Breast epithelium (tissue), 3 donors: ENCODE results near the gene CATSPERB.

Experiments
- CTCF ChIP-seq, 3 donors: fragments of 450-650 bp; IDR thresholded peaks; one replicate each; pipeline ENCODE4 v1.5.1; 2016 to 2017; ENCODE audit warnings: antibody characterized with exemption in 3 of 3, mild to moderate bottlenecking in 3 of 3, moderate library complexity in 3 of 3
- POLR2A ChIP-seq: fragments of 450-650 bp; IDR thresholded peaks from one replicate; pipeline ENCODE4 v1.6.1; 2016; ENCODE audit warnings: antibody characterized with exemption, mild to moderate bottlenecking, moderate library complexity
- POLR2AphosphoS5 ChIP-seq, 3 donors: sonication (generic); formaldehyde crosslinking; IDR thresholded peaks; one replicate each; pipeline ENCODE4 v1.6.1; 2017; ENCODE audit warnings: antibody characterized with exemption in 3 of 3

- TF ChIP-seq CTCF (IDR thresholded peaks at IDR 0.05) (no peak), POLR2A (no peak), POLR2AphosphoS5 (IDR thresholded peaks at IDR 0.05) (peak in 1 of 3 donors; percentile 44)
Measured at GRCh38 chr14:91755570-91756295, 23.8 kb upstream of the CATSPERB start.
